Thymus (tissue), 11 donors: Measurements from ENCODE around the gene NDST3. TPM values are rescaled to one million over a fixed set of nuclear protein-coding genes. Genes with fewer than 3 reads are reported as not detected.
A peak's percentile ranks its signal among the peaks of the same experiment; 100 is the strongest.

Source experiments
- DNase-seq, 9 donors: peaks; one replicate each; pipeline ENCODE4 v3.0.0-alpha.2; 2013; ENCODE audit warnings: low spot score in 9 of 9, low read depth in 6 of 9, missing footprints in 1 of 9
- H3K27ac ChIP-seq, 2 donors: one replicate each; pipeline ENCODE4 v1.5.1; 2013; ENCODE audit warnings: control low read depth in 1 of 2, low read depth in 1 of 2, low read length in 1 of 2, mild to moderate bottlenecking in 1 of 2, moderate library complexity in 1 of 2
- H3K27me3 ChIP-seq, 2 donors: one replicate each; pipeline ENCODE4 v1.5.1; 2013; ENCODE audit warnings: low read length in 1 of 2; ENCODE audit not compliant: control insufficient read depth in 2 of 2, insufficient read depth in 1 of 2
- H3K36me3 ChIP-seq, 2 donors: one replicate each; pipeline ENCODE4 v1.5.1; 2013; ENCODE audit warnings: low read length in 1 of 2, mild to moderate bottlenecking in 1 of 2, moderate library complexity in 1 of 2; ENCODE audit not compliant: control insufficient read depth in 2 of 2, insufficient read depth in 2 of 2
- H3K4me1 ChIP-seq, 2 donors: one replicate each; pipeline ENCODE4 v1.5.1; 2013; ENCODE audit warnings: low read length in 2 of 2; ENCODE audit not compliant: control insufficient read depth in 2 of 2, insufficient read depth in 2 of 2
- H3K4me3 ChIP-seq, 2 donors: one replicate each; pipeline ENCODE4 v1.5.1; 2013; ENCODE audit warnings: low read length in 2 of 2, control low read depth in 1 of 2, mild to moderate bottlenecking in 1 of 2
- H3K9me3 ChIP-seq, 2 donors: one replicate each; pipeline ENCODE4 v1.5.1; 2013; ENCODE audit warnings: low read length in 1 of 2, mild to moderate bottlenecking in 1 of 2; ENCODE audit not compliant: control insufficient read depth in 2 of 2, insufficient read depth in 1 of 2
- WGBS: extraction: QIAGEN DNeasy Blood & Tissue Kit; methylation state at CpG from one replicate; pipeline ENCODE4 v1.1.7; 2013; 5-methylcytosine and 5-hydroxymethylcytosine counted together
- polyA plus RNA-seq: library from polyadenylated mRNA; stranded (reverse); fragments of 200-250 nt; gene quantifications from one replicate; pipeline ENCODE4 v1.2.3, GENCODE V29; 2013
- total RNA-seq: library from RNA; stranded (reverse); fragments of 120-200 nt; gene quantifications from one replicate; pipeline ENCODE4 v1.2.4, GENCODE V29; 2013
- donor health status: healthy.

NDST3 gene
- total and polyA plus RNA-seq, 2 donors, result 1.0 to 5.7 TPM

DNA sequence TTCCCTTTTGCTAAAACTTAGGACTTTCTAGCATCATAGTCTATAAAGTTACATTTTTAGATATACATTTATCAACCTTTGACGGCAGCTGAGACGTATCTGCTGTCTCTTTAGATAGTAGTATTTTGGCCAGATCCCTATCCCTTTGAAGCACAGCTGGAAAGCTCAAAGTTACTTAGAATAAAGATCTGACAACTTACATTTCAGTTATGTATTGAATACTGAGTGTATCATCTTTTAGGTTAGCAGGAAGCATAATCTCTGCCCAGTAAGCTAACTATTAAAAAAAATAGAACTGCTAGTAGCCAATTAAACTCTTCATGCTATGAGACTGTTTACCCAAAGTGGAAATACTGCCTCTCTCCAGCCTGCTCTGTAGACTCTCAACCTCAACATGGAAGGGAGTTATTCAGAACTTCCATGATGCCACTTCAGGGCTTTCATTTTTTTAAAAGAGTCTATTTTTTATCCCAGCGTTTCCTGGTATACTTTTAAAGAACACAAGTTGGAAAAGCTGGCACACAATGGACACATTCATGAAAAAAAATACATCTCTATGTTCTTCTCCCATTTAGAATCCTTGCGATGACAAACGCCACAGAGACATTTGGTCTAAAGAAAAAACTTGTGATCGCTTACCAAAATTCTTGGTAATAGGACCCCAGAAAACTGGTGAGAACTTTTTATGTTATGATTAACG, 192.2 kb downstream of the NDST3 start:
- WGBS, result 93% methylated on average over 7 of the region's 7 CpGs
- DNase-seq, result no peak

DNA sequence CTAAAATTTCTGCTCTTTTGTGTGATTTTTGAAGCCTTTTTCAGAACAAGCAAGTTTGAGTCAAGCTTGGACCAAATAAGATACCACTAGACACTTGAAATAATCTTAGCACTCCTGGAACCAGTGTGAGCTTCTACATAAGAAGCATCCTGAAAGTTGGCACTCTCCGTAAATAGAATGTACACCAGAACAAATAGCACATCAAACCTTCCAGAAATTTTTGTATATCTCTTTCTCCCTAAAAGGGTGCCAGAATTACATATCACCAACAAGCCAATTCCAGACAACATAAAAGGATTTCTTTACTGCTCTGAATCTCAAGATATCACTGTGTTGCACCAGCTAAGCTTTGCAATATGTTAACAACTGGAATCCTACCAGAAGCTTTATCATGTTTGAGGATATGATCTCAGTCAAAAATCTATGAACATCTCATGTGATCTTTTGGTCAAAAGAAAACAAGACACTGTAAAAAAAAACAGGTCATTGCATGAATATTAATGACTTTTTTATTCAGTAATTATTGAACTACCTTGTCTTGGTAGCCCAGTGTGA, 201.4 kb downstream of the NDST3 start:
- no peak overlapping the region for H3K27ac ChIP-seq
- DNase-seq, result no peak
- H3K4me1 ChIP-seq, result no peaks in the 10 kb centered on the region
- no peaks in the 10 kb centered on the region for H3K36me3 ChIP-seq
- no peak overlapping the region for H3K4me3 ChIP-seq
- no peaks in the 10 kb centered on the region for H3K27me3 ChIP-seq
- H3K9me3 ChIP-seq, result no peaks in the 10 kb centered on the region
- 100% methylated on average over 1 of the region's 1 CpG for WGBS

More for the DNA sequence above, 192.2 kb downstream of the NDST3 start:
- Histone ChIP-seq H3K27me3 (no peaks in the 10 kb centered on the region), H3K36me3 (no peaks in the 10 kb centered on the region), H3K9me3 (no peaks in the 10 kb centered on the region), H3K4me3 (no peak overlapping the region), H3K4me1 (no peaks in the 10 kb centered on the region), H3K27ac (no peak overlapping the region)

DNA sequence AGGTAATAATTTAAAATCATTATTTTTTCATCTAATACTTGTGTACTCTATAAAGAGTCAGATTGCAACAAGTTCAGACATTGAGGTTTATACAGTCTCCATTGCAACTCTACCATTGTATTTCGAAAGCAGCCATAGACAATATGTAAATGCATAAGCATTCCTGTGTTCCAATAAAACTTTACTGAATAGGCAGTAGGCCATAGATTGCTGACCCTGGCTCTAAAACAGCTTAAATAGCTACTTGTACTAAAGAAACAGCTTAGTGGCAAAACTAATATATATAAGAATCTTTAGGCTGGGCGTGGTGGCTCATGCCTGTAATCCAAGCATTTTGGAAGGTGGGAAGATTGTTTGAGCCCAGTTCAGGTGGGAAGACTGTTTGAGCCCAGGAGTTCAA, 203.2 kb downstream of the NDST3 start:
- Histone ChIP-seq H3K9me3 (no peaks in the 10 kb centered on the region), H3K27ac (no peak overlapping the region), H3K4me1 (no peaks in the 10 kb centered on the region), H3K36me3 (no peaks in the 10 kb centered on the region), H3K4me3 (no peak overlapping the region), H3K27me3 (no peaks in the 10 kb centered on the region)
- DNase-seq, result no peak
- WGBS, result 97% methylated on average over 2 of the region's 2 CpGs

DNA sequence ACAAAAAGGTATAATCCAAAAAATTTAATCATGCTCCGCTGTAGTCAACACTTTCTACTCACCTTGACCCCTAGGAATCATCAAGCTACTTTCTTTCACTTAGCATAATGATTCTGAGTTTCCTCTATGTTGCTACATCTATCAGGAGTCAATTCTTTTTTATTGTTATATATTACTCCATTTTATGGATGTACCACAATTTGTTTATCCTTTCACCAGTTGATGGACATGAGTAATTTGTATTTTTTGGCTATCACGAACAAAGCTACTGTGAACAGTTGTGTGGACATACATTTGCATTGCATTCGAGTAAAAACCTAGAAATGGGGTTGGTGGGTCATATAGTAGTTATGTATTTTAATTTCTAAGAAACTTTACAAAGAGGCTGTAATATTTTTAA, 215.6 kb downstream of the NDST3 start:
- 97% methylated on average over 3 of the region's 3 CpGs for WGBS
- no peak for DNase-seq
- Histone ChIP-seq H3K27me3 (no peaks in the 10 kb centered on the region), H3K27ac (no peak overlapping the region), H3K36me3 (no peaks in the 10 kb centered on the region), H3K9me3 (no peaks in the 10 kb centered on the region), H3K4me3 (no peak overlapping the region), H3K4me1 (no peaks in the 10 kb centered on the region)

DNA sequence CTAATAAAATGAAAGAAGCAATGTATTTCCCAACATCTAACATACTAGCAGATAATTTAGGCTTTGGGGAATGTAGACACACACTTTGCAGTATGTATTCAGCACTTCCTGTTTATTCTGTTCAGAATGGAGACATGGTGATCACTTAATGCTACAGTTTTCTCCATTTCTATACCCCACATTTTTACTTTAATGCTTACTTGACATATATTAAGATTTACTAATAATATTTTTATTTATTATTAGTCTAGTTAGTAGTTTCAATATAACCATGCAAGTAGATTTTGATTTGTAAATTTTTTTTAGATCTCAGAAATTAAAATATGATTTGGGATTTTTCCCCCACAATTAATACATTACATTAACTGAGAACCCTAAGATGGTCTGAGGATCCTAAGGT, 220.1 kb downstream of the NDST3 start:
- no peaks in the 10 kb centered on the region for H3K27me3 ChIP-seq
- no peaks in the 10 kb centered on the region for H3K9me3 ChIP-seq
- DNase-seq, result no peak
- no peak overlapping the region for H3K4me3 ChIP-seq
- no peaks in the 10 kb centered on the region for H3K4me1 ChIP-seq
- no peaks in the 10 kb centered on the region for H3K36me3 ChIP-seq
- no peak overlapping the region for H3K27ac ChIP-seq

DNA sequence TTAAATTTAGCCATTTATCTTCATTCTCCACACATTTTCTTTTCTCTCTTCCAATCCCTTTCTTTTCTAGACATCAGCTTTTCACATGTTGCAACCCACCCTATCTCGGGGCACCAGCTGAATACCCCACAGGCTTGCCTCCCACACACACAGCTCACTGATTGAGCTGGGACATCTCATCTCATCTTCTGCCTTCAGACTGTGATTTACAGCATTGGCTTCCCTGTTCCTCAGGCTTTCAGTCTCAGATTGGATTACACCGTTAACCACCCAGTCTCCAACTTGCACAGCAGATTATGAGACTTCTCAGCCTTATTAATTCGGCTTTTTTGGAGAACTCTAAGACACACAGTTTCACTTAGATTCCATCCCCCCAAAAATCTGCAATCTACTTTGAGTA, 224.8 kb downstream of the NDST3 start:
- WGBS, result 97% methylated on average over 3 of the region's 3 CpGs

DNA sequence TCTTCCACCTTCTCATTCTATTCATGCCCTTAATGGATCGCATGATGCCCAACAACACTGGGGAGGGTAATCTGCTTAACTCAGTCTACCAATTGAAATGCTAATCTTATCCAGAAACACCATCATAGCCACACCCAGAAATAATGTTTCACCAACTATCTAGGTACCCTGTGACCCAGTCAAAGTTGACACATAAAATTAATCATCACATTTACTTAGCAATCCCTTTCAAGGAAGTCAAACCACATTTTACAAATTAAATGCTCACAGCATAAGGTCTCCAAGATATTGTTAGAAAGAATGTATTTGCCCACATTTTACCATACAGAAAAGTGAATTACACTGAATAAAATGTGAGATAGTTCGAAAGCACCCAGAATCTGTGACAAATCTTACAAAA, 226.0 kb downstream of the NDST3 start:
- H3K36me3 ChIP-seq, result no peaks in the 10 kb centered on the region
- H3K27ac ChIP-seq, result no peak overlapping the region
- DNase-seq, result no peak
- 97% methylated on average over 2 of the region's 2 CpGs for WGBS
- H3K9me3 ChIP-seq, result no peaks in the 10 kb centered on the region
- H3K27me3 ChIP-seq, result no peaks in the 10 kb centered on the region
- no peak overlapping the region for H3K4me3 ChIP-seq
- peaks cover 0 to 1% of the 10 kb centered on the region in 2 donors for H3K4me1 ChIP-seq

More for the DNA sequence above, 224.8 kb downstream of the NDST3 start:
- Histone ChIP-seq H3K36me3 (no peaks in the 10 kb centered on the region), H3K9me3 (no peaks in the 10 kb centered on the region), H3K4me1 (no peaks in the 10 kb centered on the region), H3K4me3 (no peak overlapping the region), H3K27ac (no peak overlapping the region), H3K27me3 (no peaks in the 10 kb centered on the region)
- DNase-seq, result no peak

DNA sequence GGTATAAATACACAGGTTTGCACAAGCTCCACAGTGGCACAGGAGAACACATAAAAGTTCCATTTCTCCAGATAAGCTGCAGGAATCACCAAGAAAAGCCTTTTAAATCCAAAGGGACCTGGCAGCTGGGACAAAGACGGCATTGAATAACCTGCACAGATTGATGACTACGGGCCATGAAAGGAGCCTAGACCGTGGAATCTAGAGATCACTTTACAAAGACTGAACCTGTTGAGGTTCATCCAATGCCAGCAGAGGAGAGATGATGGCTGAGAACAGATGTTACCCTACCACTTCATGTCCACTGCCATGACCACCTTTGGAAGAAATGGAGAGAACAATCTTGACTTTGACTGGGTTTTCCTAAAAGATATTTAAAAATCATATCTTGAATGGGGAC, 229.8 kb downstream of the NDST3 start:
- no peak overlapping the region for H3K4me3 ChIP-seq
- H3K27me3 ChIP-seq, result no peaks in the 10 kb centered on the region
- H3K4me1 ChIP-seq, result peaks cover 0 to 2% of the 10 kb centered on the region in 2 donors
- H3K36me3 ChIP-seq, result no peaks in the 10 kb centered on the region
- H3K9me3 ChIP-seq, result no peaks in the 10 kb centered on the region
- no peak for DNase-seq
- no peak overlapping the region for H3K27ac ChIP-seq
- 97% methylated on average over 3 of the region's 3 CpGs for whole genome bisulfite sequencing

DNA sequence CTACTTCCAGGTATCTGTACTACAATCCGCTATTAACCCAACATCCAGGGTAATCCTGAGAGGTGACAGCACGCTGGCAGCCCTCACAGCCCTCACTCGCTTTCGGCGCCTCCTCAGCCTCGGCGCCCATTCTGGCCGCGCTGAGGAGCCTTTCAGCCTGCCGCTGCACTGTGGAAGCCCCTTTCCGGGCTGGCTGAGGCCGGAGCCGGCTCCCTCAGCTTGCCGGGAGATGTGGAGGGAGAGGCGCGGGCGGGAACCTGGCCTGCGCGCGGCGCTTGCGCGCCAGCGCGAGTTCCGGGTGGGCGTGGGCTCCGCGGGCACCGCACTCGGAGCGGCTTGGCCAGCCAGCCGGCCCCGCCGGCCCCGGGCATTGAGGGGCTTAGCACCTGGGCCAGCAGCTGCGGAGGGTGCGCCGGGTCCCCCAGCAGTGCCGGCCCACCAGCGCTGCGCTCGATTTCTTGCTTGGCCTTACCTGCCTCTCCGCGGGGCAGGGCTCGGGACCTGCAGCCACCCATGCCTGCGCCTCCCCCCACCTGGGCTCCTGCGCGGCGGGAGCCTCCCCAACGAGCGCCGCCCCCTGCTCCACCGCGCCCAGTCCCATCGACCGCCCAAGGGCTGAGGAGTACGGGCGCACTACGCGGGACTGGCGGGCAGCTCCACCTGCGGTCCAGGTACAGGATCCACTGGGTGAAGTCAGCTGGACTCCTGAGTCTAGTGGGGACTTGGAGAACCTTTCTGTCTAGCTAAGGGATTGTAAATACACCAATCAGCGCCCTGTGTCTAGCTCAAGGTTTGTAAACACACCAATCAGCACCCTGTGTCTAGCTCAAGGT, 231.2 kb downstream of the NDST3 start:
- DNase-seq, result peak in 3 of 9 donors; percentile 18 to 49 (median 40)
- Histone ChIP-seq H3K36me3 (no peaks in the 10 kb centered on the region), H3K4me3 (peak overlapping the region; percentile 43 to 54), H3K27me3 (no peaks in the 10 kb centered on the region), H3K9me3 (no peaks in the 10 kb centered on the region), H3K4me1 (peaks cover 0 to 2% of the 10 kb centered on the region in 2 donors), H3K27ac (no peak overlapping the region)
- WGBS, result 30% methylated on average over 64 of the region's 64 CpGs
